ENCODE measurements around the gene CNTFR. TPM values are rescaled to one million over a fixed set of nuclear protein-coding genes. Genes with fewer than 3 reads are reported as not detected.

The CNTFR gene
- total and polyA plus RNA-seq, 2 of the 8 experiments (the other 6 are each of a cell fraction or from before 2014, with no cell fraction given) = 1.2 to 4.2 TPM

DNA sequence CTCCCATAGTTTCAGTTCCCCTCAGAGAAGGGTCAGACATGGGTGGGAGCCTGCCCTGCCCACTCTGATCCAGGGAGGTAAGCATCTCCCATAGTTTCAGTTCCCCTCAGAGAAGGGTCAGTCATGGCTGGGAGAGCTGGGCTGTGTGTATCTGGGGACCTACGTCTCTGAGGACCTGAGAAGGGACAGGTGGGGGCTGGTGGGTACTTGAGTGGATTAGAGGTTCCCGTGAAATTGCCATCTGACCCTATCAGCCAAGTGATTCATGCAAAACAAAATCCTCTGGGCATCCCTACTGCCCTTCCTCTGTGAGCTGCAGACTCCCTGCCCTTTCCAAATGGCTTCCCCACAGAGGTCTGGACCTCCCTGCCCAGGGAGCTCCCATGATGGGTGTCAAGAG lies 70.6 kb downstream of the CNTFR start:
- H2BK15ac ChIP-seq (ENCODE audit: low read length) = no peak overlapping the region
- no peak overlapping the region for H3K4me2 ChIP-seq (ENCODE audit: insufficient read depth in 1 of 2, low read depth in 2 of 2, low read length in 2 of 2)
- no peaks in the 10 kb centered on the region for H3K79me2 ChIP-seq (ENCODE audit: control insufficient read depth in 1 of 2, insufficient read depth in 2 of 2, low read length in 2 of 2)
- no peak overlapping the region for H3K18ac ChIP-seq (ENCODE audit: extremely low read depth, low read length)
- H3K79me1 ChIP-seq (ENCODE audit: low read depth, low read length) = no peaks in the 10 kb centered on the region
- H3K23me2 ChIP-seq (ENCODE audit: low read depth, low read length) = peaks cover 6% of the 10 kb centered on the region
- H3K23ac ChIP-seq (ENCODE audit: insufficient read length) = no peak overlapping the region
- H2BK120ac ChIP-seq (replicated peaks; ENCODE audit: low read depth, low read length) = no peak overlapping the region
- no peak overlapping the region for H3K4me3 ChIP-seq (ENCODE audit: extremely low read depth in 1 of 4, insufficient read depth in 2 of 4, low read depth in 3 of 4, low read length in 4 of 4)
- no peak overlapping the region for H3K56ac ChIP-seq (replicated peaks; ENCODE audit: insufficient read length, low read depth, low read length)
- no peak overlapping the region for H3K27ac ChIP-seq (ENCODE audit: low read depth, low read length)
- no peak for DNase-seq (ENCODE audit: low read depth in 1 of 2, low spot score in 2 of 2)
- no peaks in the 10 kb centered on the region for H3K9me3 ChIP-seq (ENCODE audit: insufficient read depth in 2 of 2, low read depth in 1 of 2, low read length in 1 of 2)
- H3K36me3 ChIP-seq (ENCODE audit: control insufficient read depth in 2 of 4, insufficient read depth in 4 of 4, low read length in 3 of 4) = no peaks in the 10 kb centered on the region
- ChIA-PET CTCF (ENCODE audit: partially characterized antibody) (interaction anchor here (0.8 to 6.2 kb wide), 26 partner anchors 10 to 116 kb away, joined by 3 to 53 read pairs (median 6); no protein-coding TSS in a partner anchor), POLR2A (ENCODE audit: partially characterized antibody) (interaction anchor here (1.5 kb wide), 1 partner anchor 8 kb away, joined by 4 read pairs; no protein-coding TSS in a partner anchor)
- H3K9ac ChIP-seq (replicated peaks in 1 of 4; ENCODE audit: extremely low read depth in 1 of 4, low read depth in 3 of 4, low read length in 3 of 4) = no peak overlapping the region
- H3K4me1 ChIP-seq (replicated peaks in 1 of 4; ENCODE audit: control insufficient read depth in 3 of 4, insufficient read depth in 4 of 4, low read length in 3 of 4) = peaks cover under 1 to 18% (median 10%) of the 10 kb centered on the region in 4 experiments
- H2BK20ac ChIP-seq (ENCODE audit: low read length) = no peak overlapping the region
- no peak overlapping the region for H2BK5ac ChIP-seq (ENCODE audit: low read depth, low read length)
- H3K4ac ChIP-seq (replicated peaks; ENCODE audit: insufficient read length, low read depth, low read length) = no peak overlapping the region
- no peak overlapping the region for H4K5ac ChIP-seq (ENCODE audit: insufficient read length, low read depth, low read length)
- H2BK12ac ChIP-seq (ENCODE audit: low read depth, low read length) = no peak overlapping the region
- FAIRE-seq = no peak
- no peak overlapping the region for H2AFZ ChIP-seq (ENCODE audit: low read length)
- peaks cover 1 to 13% (median 11%) of the 10 kb centered on the region in 4 experiments; a peak in 6 of 7 replicates for H3K27me3 ChIP-seq (replicated peaks in 1 of 4; ENCODE audit: control insufficient read depth in 3 of 4, extremely low read depth in 1 of 4, insufficient read depth in 3 of 4, low read length in 3 of 4)
- H2AK5ac ChIP-seq (ENCODE audit: low read depth, low read length) = no peak overlapping the region
- no peak overlapping the region for H3K14ac ChIP-seq (ENCODE audit: insufficient read length)
- no peak overlapping the region for H4K91ac ChIP-seq (replicated peaks; ENCODE audit: insufficient read length, low read length)
- 83% methylated on average over 2 of the region's 2 CpGs; no CpG with 5 or more reads in 1 of the 2 experiments for WGBS, 2 experiments (ENCODE audit: extremely low coverage in 1 of 2, insufficient coverage in 1 of 2, insufficient read length in 1 of 2, insufficient replicate concordance in 2 of 2, low coverage in 1 of 2, low lambda C conversion rate in 2 of 2, missing lambda C conversion rate in 1 of 2)
- H4K20me1 ChIP-seq (replicated peaks in 1 of 2; ENCODE audit: control insufficient read depth in 1 of 2, insufficient read depth in 2 of 2, low read length in 2 of 2) = no peaks in the 10 kb centered on the region
- no peak overlapping the region for H4K8ac ChIP-seq (ENCODE audit: extremely low read depth, insufficient read depth, low read length)
- TF ChIP-seq KDM1A (IDR thresholded peaks at IDR 0.05; ENCODE audit: borderline replicate concordance, low read length) (no peak), SIRT6 (IDR thresholded peaks at IDR 0.05; ENCODE audit: low read length) (no peak), SP1 (IDR thresholded peaks at IDR 0.05; ENCODE audit: low read depth, low read length) (no peak), GABPA (IDR thresholded peaks at IDR 0.05; ENCODE audit: borderline replicate concordance, insufficient read depth, low read length) (no peak), TAF7 (optimal IDR thresholded peaks at IDR 0.05; ENCODE audit: borderline replicate concordance, low read depth, low read length) (no peak), HDAC2 (IDR thresholded peaks at IDR 0.05; ENCODE audit: borderline replicate concordance in 1 of 2, low read depth in 2 of 2, low read length in 2 of 2) (no peak), CBX5 (IDR thresholded peaks at IDR 0.05; ENCODE audit: low read depth, low read length) (no peak)
- TF ChIP-seq, protein P1, sequence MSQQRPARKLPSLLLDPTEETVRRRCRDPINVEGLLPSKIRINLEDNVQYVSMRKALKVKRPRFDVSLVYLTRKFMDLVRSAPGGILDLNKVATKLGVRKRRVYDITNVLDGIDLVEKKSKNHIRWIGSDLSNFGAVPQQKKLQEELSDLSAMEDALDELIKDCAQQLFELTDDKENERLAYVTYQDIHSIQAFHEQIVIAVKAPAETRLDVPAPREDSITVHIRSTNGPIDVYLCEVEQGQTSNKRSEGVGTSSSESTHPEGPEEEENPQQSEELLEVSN (IDR thresholded peaks at IDR 0.05) = no peak

All from H1 (cell line).